HG03175 (cell line): ENCODE data around the gene USP33.
"Not testable (repeated sequence)": the region's sequence is repeated elsewhere in the genome, so short reads cannot be mapped to it uniquely, and the experiment has no call there.

Source experiments
- ATAC-seq: cut with Tn5 transposase; IDR thresholded peaks from one replicate; pipeline ENCODE4 v1.9.1; 2021; ENCODE audit warnings: mild to moderate bottlenecking, moderate library complexity; ENCODE audit not compliant: unreplicated experiment

USP33 gene

DNA sequence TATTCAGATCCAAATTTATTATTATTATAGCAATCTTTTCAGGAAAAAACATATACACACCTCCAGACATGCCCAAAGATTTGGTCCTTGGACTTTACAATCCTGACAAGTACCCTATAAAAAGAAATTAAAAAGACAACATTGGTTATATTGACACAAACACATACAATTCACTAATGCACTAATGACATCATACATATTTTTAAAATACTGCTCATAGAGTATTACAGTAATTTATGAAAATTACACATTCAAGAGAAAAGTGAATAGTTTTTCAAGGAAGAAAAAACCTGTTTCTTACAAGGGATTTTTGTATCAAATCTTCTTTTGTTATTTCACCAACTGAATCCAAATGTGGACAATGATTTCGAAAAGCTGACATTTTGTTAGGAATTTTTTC, 18.3 kb downstream of the USP33 start:
- no peak for ATAC-seq

DNA sequence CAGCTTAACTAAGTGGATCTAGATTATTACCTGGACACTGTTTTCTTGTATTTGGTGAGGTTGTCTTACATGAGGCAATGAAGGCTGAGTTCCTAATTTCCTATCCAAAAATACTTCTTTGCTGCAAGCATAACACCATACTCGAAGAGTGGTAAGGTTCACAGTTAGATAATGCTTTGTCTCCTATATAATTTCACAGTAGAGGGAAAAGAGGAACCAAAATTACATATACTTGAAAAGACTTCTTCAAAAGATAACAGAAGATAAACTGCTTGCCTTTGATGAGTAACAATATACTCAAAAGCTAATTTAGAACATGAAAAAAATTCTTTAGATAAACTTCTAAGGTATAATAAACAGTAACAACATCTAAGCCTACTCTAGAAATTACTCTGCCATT, 20.4 kb downstream of the USP33 start:
- ATAC-seq: no peak

DNA sequence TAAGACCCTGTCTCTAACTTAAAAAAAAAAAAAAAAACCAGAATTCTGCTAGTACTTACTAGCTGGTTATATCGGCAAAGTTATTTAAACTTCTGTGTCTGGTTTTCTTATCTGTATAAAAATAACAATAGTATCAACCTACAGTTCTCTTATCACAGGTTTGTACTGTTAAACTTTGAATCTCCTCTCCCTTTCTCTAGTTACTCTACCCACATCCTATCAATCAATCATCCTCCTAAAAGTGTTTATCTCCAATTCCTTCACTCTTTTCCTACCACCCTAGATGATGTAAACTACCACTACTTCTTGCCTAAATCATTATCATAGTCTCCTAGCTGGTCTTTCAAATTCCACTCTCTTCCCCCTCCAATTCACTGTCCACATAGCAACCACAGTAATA, 27.6 kb downstream of the USP33 start:
- ATAC-seq: no peak

DNA sequence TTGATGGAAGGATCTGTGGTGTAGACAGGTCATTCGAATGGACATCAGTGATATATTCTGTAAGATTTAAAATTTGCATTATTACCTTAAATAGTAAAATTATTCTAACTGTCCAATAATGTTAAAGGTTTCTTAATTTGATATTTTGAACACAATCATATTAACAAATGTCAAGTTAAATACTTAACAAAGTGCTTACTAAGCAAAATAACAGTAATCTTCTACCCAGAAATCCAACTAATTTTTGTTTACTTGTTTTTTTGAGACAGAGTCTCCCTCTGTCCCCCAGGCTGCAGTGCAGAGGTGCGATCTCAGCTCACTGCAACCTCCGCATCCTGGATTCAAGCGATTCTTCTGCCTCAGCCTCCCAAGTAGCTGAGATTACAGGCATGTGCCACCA, 33.9 kb downstream of the USP33 start:
- ATAC-seq: no peak

DNA sequence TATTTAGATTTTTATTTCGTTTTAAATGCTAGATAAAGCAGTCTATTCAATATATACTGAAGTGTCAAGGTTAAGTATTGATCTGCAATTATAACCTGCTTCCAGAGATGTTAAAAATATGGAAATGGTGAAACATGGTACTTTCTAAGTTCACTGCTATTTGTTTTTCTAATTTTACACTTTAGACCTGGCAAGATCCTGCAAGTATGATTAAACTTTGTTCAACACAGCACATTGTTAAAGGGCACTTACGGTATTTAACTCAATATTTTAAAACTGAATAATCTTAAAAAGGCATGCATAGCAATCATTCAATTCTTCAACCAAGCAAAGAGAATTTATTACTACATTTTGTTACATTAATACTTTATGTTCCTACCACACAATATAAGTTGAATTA, 41.5 kb downstream of the USP33 start:
- ATAC-seq: no peak

DNA sequence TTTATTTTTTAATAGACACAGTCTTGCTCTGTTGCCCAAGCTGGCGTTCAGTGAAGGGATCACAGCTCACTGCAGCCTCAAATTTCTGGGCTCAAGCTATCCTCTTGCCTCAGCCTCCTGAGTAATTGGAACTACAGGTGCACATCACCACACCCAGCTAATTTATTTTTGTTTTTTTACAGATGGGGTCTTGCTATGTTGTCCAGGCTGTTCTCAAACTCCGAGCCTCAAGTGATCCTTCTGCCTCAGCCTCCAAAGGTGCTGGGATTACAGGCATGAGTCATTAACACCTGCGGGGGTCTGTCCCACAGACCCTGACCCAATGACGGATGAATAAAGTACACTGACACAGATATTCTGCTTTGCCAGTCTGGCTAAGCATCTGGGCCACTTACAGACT, 43.6 kb downstream of the USP33 start:
- ATAC-seq: no peak

DNA sequence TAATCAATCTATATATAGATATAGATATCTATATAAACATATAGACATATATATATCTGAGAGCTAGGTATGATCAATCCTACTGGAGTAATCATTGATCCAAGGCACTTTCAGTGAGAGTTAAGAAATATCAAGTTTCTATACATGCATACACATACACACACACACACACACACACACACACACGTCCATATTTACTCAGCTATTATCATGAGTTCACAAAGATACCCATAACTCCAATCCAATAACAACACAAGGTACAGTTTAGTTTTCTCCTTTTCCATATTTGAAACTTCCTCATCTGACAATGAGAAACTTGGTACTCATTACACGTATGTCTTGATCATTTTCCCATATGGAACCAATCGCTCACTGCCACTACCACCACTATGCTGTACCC, 49.9 kb downstream of the USP33 start:
- no peak for ATAC-seq

DNA sequence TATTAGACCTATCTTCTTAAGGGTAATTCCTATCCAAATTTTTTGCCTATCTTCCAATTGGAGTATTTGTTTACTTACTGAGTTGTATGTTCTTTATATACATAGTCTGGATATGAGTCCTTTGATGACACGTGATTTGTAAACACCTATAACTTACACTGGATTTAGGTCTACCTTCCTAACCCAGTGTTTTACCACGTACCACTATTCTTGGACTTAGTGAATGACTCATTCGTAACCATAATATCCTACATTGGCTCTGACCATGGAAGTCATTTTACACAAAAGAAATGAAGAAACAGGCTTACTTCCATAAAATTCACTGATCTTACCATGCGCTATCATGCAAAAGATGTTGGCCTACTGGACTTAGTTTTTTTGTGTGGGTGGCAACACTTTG, 53.3 kb downstream of the USP33 start:
- no peak for ATAC-seq

DNA sequence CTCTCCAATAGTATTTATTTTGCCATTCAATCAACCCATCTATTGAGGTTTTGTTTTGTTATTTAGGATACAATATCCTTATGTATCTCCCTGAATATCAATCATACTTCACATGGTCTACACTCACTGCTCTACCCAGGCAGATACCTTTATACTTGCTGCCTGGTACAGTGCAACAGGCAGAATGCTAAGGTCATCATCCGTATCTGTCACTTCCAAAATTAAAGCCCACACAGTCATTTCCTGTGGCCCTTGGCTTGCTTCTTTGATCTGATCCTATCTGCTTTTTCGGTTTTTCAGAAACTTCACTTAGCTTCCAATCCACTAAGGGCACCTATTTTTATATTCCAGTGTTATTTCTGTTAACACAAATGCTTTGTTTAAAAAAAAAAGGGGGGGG, 54.9 kb downstream of the USP33 start:
- ATAC-seq: no peak

DNA sequence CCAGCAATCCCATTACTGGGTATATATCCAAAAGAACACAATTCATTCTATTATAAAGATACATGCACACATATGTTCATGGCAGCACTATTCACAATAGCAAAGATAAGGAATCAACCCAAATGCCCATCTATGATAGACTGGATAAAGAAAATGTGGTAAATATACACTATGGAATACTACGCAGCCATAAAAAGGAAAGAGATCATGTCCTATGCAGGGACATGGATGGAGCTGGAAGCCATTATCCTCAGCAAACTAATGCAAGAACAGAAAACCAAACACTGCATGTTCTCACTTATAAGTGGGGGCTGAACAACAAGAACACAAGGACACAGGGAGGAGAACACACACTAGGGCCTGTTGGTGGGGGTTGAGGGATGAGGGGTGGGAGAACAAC, 60.0 kb downstream of the USP33 start:
- ATAC-seq: not testable (repeated sequence)

DNA sequence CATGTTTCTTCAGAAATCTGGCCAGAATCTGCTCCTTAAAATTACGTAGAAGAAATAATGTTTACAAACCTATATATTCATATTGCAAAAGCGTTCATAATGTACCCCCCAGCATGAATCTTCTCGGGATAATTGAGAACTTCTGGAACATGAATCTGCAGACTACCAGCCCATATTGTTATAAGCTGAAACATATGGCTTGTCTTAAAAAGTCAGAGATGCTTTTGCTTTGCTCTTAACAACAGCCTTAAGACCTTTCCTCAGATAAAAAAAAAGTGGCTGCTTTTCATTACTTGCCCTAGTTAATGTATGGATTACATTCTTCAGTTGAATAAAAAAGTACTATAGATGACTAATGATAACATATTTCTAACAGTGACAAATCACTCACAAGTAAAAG, 62.2 kb downstream of the USP33 start:
- no peak for ATAC-seq

DNA sequence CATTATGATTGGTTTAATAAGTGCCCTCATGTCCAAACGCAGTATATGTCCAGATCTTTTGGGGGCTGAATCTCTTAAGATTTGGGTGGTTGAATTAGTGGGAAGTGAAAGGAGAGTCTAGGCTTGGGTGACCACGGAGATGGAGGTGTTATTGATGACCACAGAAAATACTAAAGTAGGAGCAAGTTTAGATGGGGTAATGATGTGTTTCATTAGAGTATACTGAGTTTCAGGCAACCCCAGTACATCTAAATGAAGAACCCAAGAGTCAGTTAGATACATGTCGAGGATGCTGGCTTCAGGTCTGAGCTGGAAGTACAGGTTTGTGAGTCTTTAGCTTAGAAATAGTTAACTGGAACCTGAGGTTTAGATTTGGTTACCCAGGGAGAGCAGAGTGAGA, 70.7 kb downstream of the USP33 start:
- ATAC-seq: peak; percentile 74

DNA sequence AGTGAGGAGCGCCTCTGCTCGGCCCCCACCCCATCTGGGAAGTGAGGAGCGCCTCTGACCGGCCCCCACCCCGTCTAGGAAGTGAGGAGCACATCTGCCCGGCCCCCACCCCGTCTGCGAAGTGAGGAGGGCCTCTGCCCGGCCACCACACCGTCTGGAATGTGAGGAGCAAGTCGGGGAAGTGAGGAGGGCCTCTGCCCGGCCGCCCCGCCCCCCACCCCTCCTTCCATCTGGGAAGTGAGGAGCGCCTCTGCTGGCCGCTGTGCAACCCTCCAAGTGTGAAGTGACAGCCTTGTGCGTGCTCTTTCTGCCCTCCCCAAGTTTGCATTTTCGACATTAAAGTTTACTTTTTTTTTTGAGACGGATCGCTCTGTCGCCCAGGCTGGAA, 72.1 kb downstream of the USP33 start:
- ATAC-seq: no peak

DNA sequence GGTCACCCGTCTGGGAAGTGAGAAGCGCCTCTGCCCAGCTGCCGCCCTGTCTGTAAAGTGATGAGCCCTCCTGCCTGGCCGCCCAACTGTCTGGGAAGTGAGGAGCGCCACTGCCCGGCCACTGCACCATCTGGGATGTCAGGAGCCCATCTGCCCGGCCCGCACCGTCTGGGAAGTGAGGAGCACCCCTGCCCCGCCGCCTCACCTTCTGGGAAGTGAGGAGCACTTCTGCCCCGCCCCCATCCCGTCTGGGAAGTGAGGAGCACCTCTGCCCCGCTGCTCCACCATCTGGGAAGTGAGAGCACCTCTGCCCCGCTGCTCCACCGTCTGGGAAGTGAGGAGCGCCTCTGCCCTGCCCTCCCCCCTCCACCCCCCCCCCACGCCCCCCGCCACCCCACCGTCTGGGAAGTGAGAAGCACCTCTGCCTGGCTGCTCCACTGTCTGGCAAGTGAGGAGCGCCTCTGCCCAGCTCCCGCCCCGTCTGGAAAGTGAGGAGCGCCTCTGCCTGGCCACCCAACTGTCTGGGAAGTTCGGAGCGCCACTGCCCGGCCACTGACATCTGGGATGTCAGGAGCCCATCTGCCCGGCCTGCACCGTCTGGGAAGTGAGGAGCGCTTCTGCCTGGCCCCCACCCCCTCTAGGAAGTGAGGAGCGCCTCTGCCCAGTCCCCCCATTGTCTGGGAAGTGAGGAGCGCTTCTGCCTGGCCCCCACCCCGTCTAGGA, 72.7 kb downstream of the USP33 start:
- no peak for ATAC-seq

DNA sequence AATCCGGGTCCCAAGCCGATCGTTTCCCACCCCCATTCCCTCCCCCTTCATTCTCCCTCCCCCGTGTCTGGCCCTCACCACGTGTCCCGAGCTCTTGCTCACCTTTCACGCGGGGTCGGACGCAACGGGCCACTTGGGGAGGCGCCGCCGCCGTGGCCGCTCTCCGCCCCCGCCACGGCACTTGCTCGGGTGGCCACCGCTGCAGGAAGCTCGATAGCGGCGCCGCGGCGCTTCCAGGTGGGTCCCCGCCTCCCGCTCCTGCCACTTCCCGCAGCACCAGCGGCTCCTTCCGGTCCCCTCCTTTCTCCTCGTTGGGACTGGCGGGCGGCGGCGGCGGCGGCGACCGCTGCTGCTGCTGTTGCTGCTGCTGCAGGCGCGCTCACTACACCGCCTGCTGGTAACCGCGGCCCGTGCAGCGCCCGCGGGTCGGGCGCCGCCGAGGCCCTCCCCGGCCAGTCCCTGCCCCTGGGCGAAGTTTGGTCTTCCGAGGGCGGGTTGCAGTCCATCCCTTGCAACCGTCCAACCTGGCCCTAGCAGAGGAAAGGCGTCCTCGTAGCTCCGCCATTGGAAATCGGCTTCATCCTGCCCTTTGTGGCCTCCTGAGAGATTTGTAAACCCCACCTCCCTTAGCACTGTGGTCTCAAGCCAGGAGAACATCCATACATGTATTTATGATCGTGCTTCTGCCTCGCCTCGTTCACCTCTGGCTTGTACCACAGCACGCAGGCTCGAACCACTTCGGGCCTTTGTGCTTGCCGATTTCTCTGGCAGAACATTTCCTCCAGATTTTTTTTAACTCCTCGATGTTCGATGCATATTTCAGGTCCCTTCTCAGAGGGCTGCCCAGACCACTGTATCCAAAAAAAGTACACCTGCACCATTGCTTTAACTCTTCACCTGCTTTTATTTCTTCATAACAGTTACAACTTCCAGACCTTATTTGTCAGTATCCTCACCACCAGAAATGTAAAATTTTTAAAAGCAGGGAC, 76.2 kb downstream of the USP33 start:
- peak; percentile 79 for ATAC-seq

DNA sequence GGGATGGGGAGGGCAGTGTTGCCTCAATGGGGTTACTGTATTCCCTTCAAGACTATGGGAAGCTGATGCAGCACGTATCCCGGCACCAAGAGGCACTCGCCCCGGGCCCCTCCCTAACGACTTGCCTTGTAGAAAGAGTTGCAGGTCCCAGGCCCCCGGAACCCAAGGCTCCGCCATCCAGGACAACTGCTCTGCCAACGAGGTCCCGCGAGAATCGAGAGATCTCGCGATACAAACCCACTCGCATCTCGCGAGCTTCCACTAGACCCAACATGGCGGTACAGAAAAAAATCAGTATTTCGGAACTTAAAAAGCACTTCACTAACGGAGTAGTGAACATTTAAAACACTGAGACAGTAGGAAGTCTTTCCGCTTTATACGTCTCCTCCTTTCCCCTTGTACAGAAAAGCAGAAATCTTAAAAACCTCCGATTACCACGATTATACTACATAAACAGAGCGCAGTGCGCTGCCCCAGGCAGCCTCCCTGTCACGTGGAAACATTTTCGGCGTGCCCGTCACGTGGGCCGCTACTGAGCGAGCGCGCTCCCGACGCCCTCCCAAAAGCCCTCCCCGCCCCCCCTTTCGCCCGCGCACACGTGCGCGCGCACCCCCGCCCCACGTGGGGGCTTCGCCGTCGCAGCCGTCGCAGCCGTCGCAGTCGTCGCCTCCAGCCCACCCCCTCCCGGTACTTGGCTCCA, 77.0 kb downstream of the USP33 start, which contains the start of gene ZZZ3:
ZZZ3 (minus strand) TSS at position 199 of the 700 bp plus-strand sequence. CDS start 49,304 bp downstream, outside the sequence.
- ATAC-seq: peak; percentile 70

DNA sequence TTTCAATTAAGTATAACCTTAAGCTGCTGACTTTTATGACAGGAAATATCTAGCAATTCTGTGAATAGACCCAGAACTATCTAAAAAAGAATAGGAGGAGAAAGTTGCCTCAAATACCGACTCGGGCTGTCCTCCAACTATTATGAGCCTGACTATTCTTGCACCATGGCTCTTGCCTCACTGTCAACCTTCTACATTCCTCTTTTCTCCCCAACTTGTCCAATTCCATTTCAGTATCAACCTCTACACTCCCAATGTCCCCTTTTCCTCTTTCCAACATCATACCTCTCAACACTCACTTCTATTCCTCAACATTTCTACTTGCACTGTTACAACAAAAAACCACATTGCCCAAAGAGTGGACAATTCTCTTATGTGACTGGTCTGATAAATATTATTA, 79.5 kb downstream of the USP33 start:
- ATAC-seq: no peak

DNA sequence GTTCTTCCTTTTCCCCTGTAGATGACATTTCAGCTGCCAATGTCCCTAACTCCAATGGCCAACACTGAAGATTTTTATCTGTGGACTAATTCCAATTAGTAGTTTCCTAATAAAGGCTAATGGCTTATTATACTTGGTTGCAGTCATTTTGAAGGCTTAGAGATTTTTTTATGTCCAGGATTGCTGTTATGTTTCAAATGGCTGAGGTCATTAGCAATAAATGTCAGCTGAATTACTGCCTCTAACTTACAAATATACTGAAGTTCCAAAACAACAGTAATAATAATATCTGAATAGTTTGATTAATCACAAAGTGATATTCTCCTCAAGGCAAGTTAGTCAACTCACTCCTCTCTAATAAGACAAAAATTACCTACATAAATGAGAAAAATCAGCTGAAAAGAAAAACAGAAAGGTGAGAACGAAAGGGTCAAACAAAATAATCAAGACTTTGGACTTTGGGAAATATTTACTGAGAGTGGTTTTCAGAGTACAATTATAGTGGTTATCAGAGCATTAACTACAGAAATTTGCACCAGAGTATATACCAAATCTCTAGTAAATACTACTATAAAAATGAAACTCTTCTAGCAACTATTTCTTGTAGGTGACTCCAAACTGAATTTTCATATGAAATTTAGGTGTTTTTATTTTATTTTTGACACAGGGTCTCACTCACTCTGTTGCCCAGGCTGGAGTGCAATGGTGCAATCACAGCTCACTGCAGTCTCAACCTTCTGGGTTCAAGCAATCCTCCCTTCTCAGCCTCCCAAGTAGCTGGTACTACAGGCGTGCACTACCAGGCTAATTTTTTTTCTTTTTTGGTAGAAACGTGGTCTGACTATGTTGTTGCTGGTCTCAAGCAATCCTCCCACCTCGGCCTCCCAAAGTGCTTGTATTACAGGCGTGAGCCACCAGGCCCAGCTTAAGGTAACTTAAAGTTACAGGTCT, 80.7 kb downstream of the USP33 start:
- no peak for ATAC-seq

DNA sequence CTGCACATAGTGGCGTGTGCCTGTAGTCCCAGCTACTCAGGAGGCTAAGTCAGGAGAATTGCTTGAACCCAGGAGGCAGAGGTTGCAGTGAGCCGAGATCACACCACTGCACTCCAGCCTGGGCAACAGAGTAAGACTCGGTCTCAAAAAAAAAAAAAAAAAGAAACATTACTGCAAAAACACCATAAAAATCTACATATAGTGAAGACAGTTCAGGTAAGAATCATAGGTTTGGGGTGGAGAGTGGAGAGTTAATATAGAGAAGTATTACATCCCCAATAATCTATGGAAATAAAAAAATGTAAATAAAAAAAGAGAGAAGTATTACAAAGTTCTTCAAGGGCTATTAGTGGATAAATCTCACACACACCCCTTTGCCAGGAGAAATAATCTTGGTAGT, 84.8 kb downstream of the USP33 start:
- not testable (repeated sequence) for ATAC-seq

DNA sequence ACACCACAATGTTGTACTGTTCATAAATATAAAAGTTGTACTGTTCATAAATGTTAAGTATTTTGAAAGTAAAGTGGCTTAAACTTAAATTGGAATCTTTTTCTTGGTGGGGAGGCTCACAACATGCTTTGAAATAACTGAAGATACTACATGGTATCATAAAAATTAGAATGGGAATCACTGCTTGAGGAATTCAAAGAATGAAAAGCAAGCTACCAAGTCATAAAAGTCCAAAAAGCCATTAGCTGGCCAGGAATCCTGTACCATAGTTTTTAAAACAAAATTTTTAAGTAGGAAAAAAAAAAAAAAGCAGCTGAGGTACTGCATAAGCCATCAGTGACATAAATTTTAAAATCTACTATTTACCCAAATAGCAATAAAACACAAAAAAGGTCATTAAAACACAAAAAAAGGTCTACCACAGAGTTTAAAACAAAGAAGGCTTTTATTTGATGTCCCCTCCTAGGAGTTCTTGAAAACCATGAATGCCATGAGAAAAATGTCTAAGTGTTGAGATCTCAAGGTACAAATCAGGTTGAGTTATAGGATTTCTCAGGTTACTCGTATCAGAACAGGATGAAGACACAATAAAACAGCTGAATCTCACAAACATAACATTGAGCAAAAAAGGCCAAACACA, 85.8 kb downstream of the USP33 start:
- ATAC-seq: no peak
